ENCODE results near the gene CRACR2B. TPM values are rescaled to one million over a fixed set of nuclear protein-coding genes. Genes with fewer than 3 reads are reported as not detected.

CRACR2B gene
- total and polyA plus RNA-seq, 2 of the 13 experiments (the other 11 are each of a cell fraction or from before 2014, with no cell fraction given) = 14.9 to 21.0 TPM

- TF ChIP-seq ZNF639 (CRISPR knock-in tag; conservative IDR thresholded peaks at IDR 0.05) = no peak; the same call in 1 of the 2 replicates
- TF ChIP-seq FOXC1 (CRISPR knock-in tag; IDR thresholded peaks at IDR 0.05; ENCODE audit: borderline replicate concordance) = no peak
- TF ChIP-seq RAD51 (IDR thresholded peaks at IDR 0.05; ENCODE audit: borderline replicate concordance) = no peak
- TF ChIP-seq FOXA3 (CRISPR knock-in tag; IDR thresholded peaks at IDR 0.05) = 0 out of 2 replicates have a peak, but pooled peaks have one; percentile 6
- TF ChIP-seq DZIP1 (CRISPR knock-in tag; IDR thresholded peaks at IDR 0.05) = peak; percentile 41; the same call in 1 of the 2 replicates
- TF ChIP-seq RERE (CRISPR knock-in tag; IDR thresholded peaks at IDR 0.05; ENCODE audit: low read depth) = 0 out of 2 replicates have a peak, but pooled peaks have one; percentile 7
- no peak for TF ChIP-seq TCF12 (IDR thresholded peaks at IDR 0.05)
- TF ChIP-seq TCF12 (CRISPR knock-in tag; IDR thresholded peaks at IDR 0.05) = no peak; the same call in 1 of the 2 replicates
- no peak for TF ChIP-seq CC2D1A (CRISPR knock-in tag; IDR thresholded peaks at IDR 0.05)
- no peak for TF ChIP-seq SRSF1 (optimal IDR thresholded peaks at IDR 0.05; ENCODE audit: low read depth, low read length)
- peak; percentile 88 for TF ChIP-seq DR1 (CRISPR knock-in tag; IDR thresholded peaks at IDR 0.05)
- TF ChIP-seq RCOR2 (CRISPR knock-in tag; IDR thresholded peaks at IDR 0.05) = no peak
- TF ChIP-seq NCOA2 (CRISPR knock-in tag; IDR thresholded peaks at IDR 0.05) = no peak
- no peak; the same call in 1 of the 2 replicates for TF ChIP-seq ARHGAP35 (CRISPR knock-in tag; IDR thresholded peaks at IDR 0.05; ENCODE audit: borderline replicate concordance)
- TF ChIP-seq REXO4 (CRISPR knock-in tag; IDR thresholded peaks at IDR 0.05; ENCODE audit: borderline replicate concordance) = 0 out of 2 replicates have a peak, but pooled peaks have one; percentile 10
- no peak for TF ChIP-seq ZFP36L2 (CRISPR knock-in tag; IDR thresholded peaks at IDR 0.05)
- 0 out of 2 replicates have a peak, but pooled peaks have one; percentile 23 for TF ChIP-seq LBX2 (CRISPR knock-in tag; IDR thresholded peaks at IDR 0.05; ENCODE audit: borderline replicate concordance)
- TF ChIP-seq ZNF782 (CRISPR knock-in tag; IDR thresholded peaks at IDR 0.05; ENCODE audit: borderline replicate concordance) = no peak
- TF ChIP-seq ZNF431 (CRISPR knock-in tag; IDR thresholded peaks at IDR 0.05; ENCODE audit: borderline replicate concordance, low read depth) = 0 out of 2 replicates have a peak, but pooled peaks have one; percentile 57
Measured at GRCh38 chr11:819129-819931, 8.4 kb upstream of the CRACR2B start (continued).

All from HepG2 (cell line).